Measurements from ENCODE around the gene KIF22. TPM values are rescaled to one million over a fixed set of nuclear protein-coding genes. Genes with fewer than 3 reads are reported as not detected.
"Not testable (repeated sequence)": the region's sequence is repeated elsewhere in the genome, so short reads cannot be mapped to it uniquely, and the experiment has no call there.

Gene KIF22
- total RNA-seq, 1 experiment from 2014 or later: 87.6 TPM

GRCh38 chr16:29767062-29767461 lies 23.5 kb upstream of the KIF22 start:
- Histone ChIP-seq H3F3A (ENCODE audit: low read length, unreplicated experiment) (no peaks in the 10 kb centered on the region), H3K79me2 (ENCODE audit: low read length) (no peaks in the 10 kb centered on the region), H3K27me3 (ENCODE audit: low read length) (no peaks in the 10 kb centered on the region), H2AFZ (ENCODE audit: low read length) (no peak overlapping the region), H3K9me3 (ENCODE audit: low read length) (no peaks in the 10 kb centered on the region), H3K9me2 (replicated peaks; ENCODE audit: low read length) (no peaks in the 10 kb centered on the region), H3K4me3 (ENCODE audit: low read length) (no peak overlapping the region), H3K4me1 (ENCODE audit: insufficient read depth, low read length) (peaks cover 9% of the 10 kb centered on the region), H3K9ac (ENCODE audit: low read length) (no peak overlapping the region), H3K36me3 (ENCODE audit: low read depth, low read length) (no peaks in the 10 kb centered on the region), H3K4me2 (ENCODE audit: low read length) (no peak overlapping the region), H4K20me1 (ENCODE audit: low read length) (no peaks in the 10 kb centered on the region), H3K27ac (ENCODE audit: low read length) (no peak overlapping the region)
- no TSS peak for BruUV-seq (replicated peaks)
- DNase-seq (no peak), ATAC-seq (no peak)
- TF ChIP-seq EZH2phosphoT487 (IDR thresholded peaks at IDR 0.05; ENCODE audit: borderline replicate concordance, low read length): no peak
- no peak for TF ChIP-seq CTCF (conservative IDR thresholded peaks at IDR 0.05; ENCODE audit: low read depth, low read length)
- TF ChIP-seq EZH2 (IDR thresholded peaks at IDR 0.05; ENCODE audit: low read length, unreplicated experiment): no peak
- intact Hi-C loops (cut with micrococcal nuclease): no loop called here
- CTCF ChIA-PET: interaction anchor here (0.6 kb wide), 1 partner anchor 132 kb away, joined by 4 read pairs; the partner anchor contains the start of gene SEZ6L2
- POLR2A ChIA-PET (ENCODE audit: unreplicated experiment): no interaction called here

- H3K9me3 ChIP-seq (ENCODE audit: low read length): no peaks in the 10 kb centered on the region
- no peak overlapping the region for H3K27ac ChIP-seq (ENCODE audit: low read length)
- no peaks in the 10 kb centered on the region for H3K79me2 ChIP-seq (ENCODE audit: low read length)
- no peak overlapping the region for H3K4me3 ChIP-seq (ENCODE audit: low read length)
- H3K9me2 ChIP-seq (replicated peaks; ENCODE audit: low read length): no peaks in the 10 kb centered on the region
- H3K4me2 ChIP-seq (ENCODE audit: low read length): no peak overlapping the region
- no peak overlapping the region for H2AFZ ChIP-seq (ENCODE audit: low read length)
- no peaks in the 10 kb centered on the region for H3K36me3 ChIP-seq (ENCODE audit: low read depth, low read length)
- no peak for TF ChIP-seq EZH2phosphoT487 (IDR thresholded peaks at IDR 0.05; ENCODE audit: borderline replicate concordance, low read length)
- intact Hi-C loops (cut with micrococcal nuclease): no loop called here
- peaks cover 9% of the 10 kb centered on the region for H3K4me1 ChIP-seq (ENCODE audit: insufficient read depth, low read length)
- CTCF ChIA-PET: no interaction called here
- H4K20me1 ChIP-seq (ENCODE audit: low read length): no peaks in the 10 kb centered on the region
- DNase-seq (no peak), ATAC-seq (no peak)
- BruUV-seq (replicated peaks): no TSS peak
- no peak overlapping the region for H3K9ac ChIP-seq (ENCODE audit: low read length)
- POLR2A ChIA-PET (ENCODE audit: unreplicated experiment): no interaction called here
- H3F3A ChIP-seq (ENCODE audit: low read length, unreplicated experiment): no peaks in the 10 kb centered on the region
- H3K27me3 ChIP-seq (ENCODE audit: low read length): no peaks in the 10 kb centered on the region
These were observed 21.0 kb upstream of the KIF22 start for GRCh38 chr16:29769507-29769906.

GRCh38 chr16:29770250-29770929 lies 20.2 kb upstream of the KIF22 start:
- no peak for DNase-seq
- Histone ChIP-seq H4K20me1 (ENCODE audit: low read length) (no peaks in the 10 kb centered on the region), H3K27me3 (ENCODE audit: low read length) (no peaks in the 10 kb centered on the region), H3K4me3 (ENCODE audit: low read length) (no peak overlapping the region), H3K4me2 (ENCODE audit: low read length) (no peak overlapping the region), H3F3A (ENCODE audit: low read length, unreplicated experiment) (no peaks in the 10 kb centered on the region), H3K9me2 (replicated peaks; ENCODE audit: low read length) (no peaks in the 10 kb centered on the region), H3K27ac (ENCODE audit: low read length) (no peak overlapping the region), H3K4me1 (ENCODE audit: insufficient read depth, low read length) (peaks cover 5% of the 10 kb centered on the region), H2AFZ (ENCODE audit: low read length) (no peak overlapping the region), H3K36me3 (ENCODE audit: low read depth, low read length) (no peaks in the 10 kb centered on the region), H3K9ac (ENCODE audit: low read length) (no peak overlapping the region), H3K79me2 (ENCODE audit: low read length) (no peaks in the 10 kb centered on the region), H3K9me3 (ENCODE audit: low read length) (no peaks in the 10 kb centered on the region)
- no TSS peak for BruUV-seq (replicated peaks)
- ATAC-seq: no peak
- intact Hi-C loops (cut with micrococcal nuclease): no loop called here
- CTCF ChIA-PET: no interaction called here
- POLR2A ChIA-PET (ENCODE audit: unreplicated experiment): no interaction called here
- TF ChIP-seq EZH2 (IDR thresholded peaks at IDR 0.05; ENCODE audit: low read length, unreplicated experiment): no peak
- no peak for TF ChIP-seq EZH2phosphoT487 (IDR thresholded peaks at IDR 0.05; ENCODE audit: borderline replicate concordance, low read length)
- TF ChIP-seq CTCF (conservative IDR thresholded peaks at IDR 0.05; ENCODE audit: low read depth, low read length): no peak

- POLR2A ChIA-PET (ENCODE audit: unreplicated experiment): not testable (repeated sequence)
These were observed 18.2 kb upstream of the KIF22 start for GRCh38 chr16:29772330-29772729.

More at GRCh38 chr16:29772330-29772729, 18.2 kb upstream of the KIF22 start:
- H4K20me1 ChIP-seq (ENCODE audit: low read length); H3K79me2 ChIP-seq (ENCODE audit: low read length); H3K4me3 ChIP-seq (ENCODE audit: low read length); H3K9me3 ChIP-seq (ENCODE audit: low read length); CTCF ChIA-PET; H3K27ac ChIP-seq (ENCODE audit: low read length); intact Hi-C loops (cut with micrococcal nuclease); H3K4me2 ChIP-seq (ENCODE audit: low read length); DNase-seq; H3K9me2 ChIP-seq (replicated peaks; ENCODE audit: low read length); H3K9ac ChIP-seq (ENCODE audit: low read length); BruUV-seq (replicated peaks); H3K36me3 ChIP-seq (ENCODE audit: low read depth, low read length); H2AFZ ChIP-seq (ENCODE audit: low read length); H3K4me1 ChIP-seq (ENCODE audit: insufficient read depth, low read length); H3K27me3 ChIP-seq (ENCODE audit: low read length); ATAC-seq; H3F3A ChIP-seq (ENCODE audit: low read length, unreplicated experiment): not testable (repeated sequence)

All from PC-3 (cell line).